ENCODE data around the gene UBE2E2.

Gene UBE2E2

GRCh38 chr3:23623844-23624243 is 420.7 kb downstream of the UBE2E2 start:
- no peak for TF ChIP-seq EZH2 (IDR thresholded peaks at IDR 0.05; ENCODE audit: borderline replicate concordance, low read length)
- no peak for TF ChIP-seq CTCF (IDR thresholded peaks at IDR 0.05; ENCODE audit: low read length)
- Histone ChIP-seq H3K27ac (ENCODE audit: low read depth, low read length, poor library complexity, severe bottlenecking) (no peak overlapping the region), H3F3A (ENCODE audit: insufficient read depth, low read length) (no peaks in the 10 kb centered on the region), H3K36me3 (ENCODE audit: insufficient read depth, low read length) (no peaks in the 10 kb centered on the region), H3K9me3 (ENCODE audit: low read length) (no peaks in the 10 kb centered on the region), H3K9ac (ENCODE audit: low read length) (no peak overlapping the region), H4K20me1 (ENCODE audit: insufficient read depth, low read length) (no peaks in the 10 kb centered on the region), H2AFZ (ENCODE audit: low read length) (no peak overlapping the region), H3K4me1 (ENCODE audit: insufficient read depth, low read length, severe bottlenecking) (peaks cover 4% of the 10 kb centered on the region), H3K4me3 (ENCODE audit: low read depth, low read length, poor library complexity, severe bottlenecking) (no peak overlapping the region), H3K9me2 (ENCODE audit: low read depth, low read length) (no peaks in the 10 kb centered on the region), H3K79me2 (ENCODE audit: insufficient read depth, low read length) (no peaks in the 10 kb centered on the region), H3K27me3 (ENCODE audit: insufficient read depth, low read length) (no peaks in the 10 kb centered on the region), H3K4me2 (ENCODE audit: low read length) (no peak overlapping the region)

- Histone ChIP-seq H3K79me2 (ENCODE audit: insufficient read depth, low read length) (no peaks in the 10 kb centered on the region), H3K36me3 (ENCODE audit: insufficient read depth, low read length) (no peaks in the 10 kb centered on the region), H3K9ac (ENCODE audit: low read length) (no peak overlapping the region), H3F3A (ENCODE audit: insufficient read depth, low read length) (no peaks in the 10 kb centered on the region), H3K9me2 (ENCODE audit: low read depth, low read length) (no peaks in the 10 kb centered on the region), H3K27me3 (ENCODE audit: insufficient read depth, low read length) (no peaks in the 10 kb centered on the region), H3K9me3 (ENCODE audit: low read length) (no peaks in the 10 kb centered on the region), H2AFZ (ENCODE audit: low read length) (no peak overlapping the region), H3K4me2 (ENCODE audit: low read length) (no peak overlapping the region), H4K20me1 (ENCODE audit: insufficient read depth, low read length) (no peaks in the 10 kb centered on the region), H3K4me3 (ENCODE audit: low read depth, low read length, poor library complexity, severe bottlenecking) (no peak overlapping the region), H3K4me1 (ENCODE audit: insufficient read depth, low read length, severe bottlenecking) (peaks cover 4% of the 10 kb centered on the region), H3K27ac (ENCODE audit: low read depth, low read length, poor library complexity, severe bottlenecking) (no peak overlapping the region)
- TF ChIP-seq CTCF (IDR thresholded peaks at IDR 0.05; ENCODE audit: low read length) (no peak), EZH2 (IDR thresholded peaks at IDR 0.05; ENCODE audit: borderline replicate concordance, low read length) (no peak)
These were observed 421.2 kb downstream of the UBE2E2 start for GRCh38 chr3:23624305-23624704.

- Histone ChIP-seq H3F3A (ENCODE audit: insufficient read depth, low read length) (no peaks in the 10 kb centered on the region), H3K9me3 (ENCODE audit: low read length) (no peaks in the 10 kb centered on the region), H3K27ac (ENCODE audit: low read depth, low read length, poor library complexity, severe bottlenecking) (no peak overlapping the region), H3K4me2 (ENCODE audit: low read length) (no peak overlapping the region), H3K4me3 (ENCODE audit: low read depth, low read length, poor library complexity, severe bottlenecking) (no peak overlapping the region), H3K9ac (ENCODE audit: low read length) (no peak overlapping the region), H4K20me1 (ENCODE audit: insufficient read depth, low read length) (no peaks in the 10 kb centered on the region), H2AFZ (ENCODE audit: low read length) (no peak overlapping the region), H3K36me3 (ENCODE audit: insufficient read depth, low read length) (no peaks in the 10 kb centered on the region), H3K9me2 (ENCODE audit: low read depth, low read length) (no peaks in the 10 kb centered on the region), H3K4me1 (ENCODE audit: insufficient read depth, low read length, severe bottlenecking) (no peaks in the 10 kb centered on the region), H3K79me2 (ENCODE audit: insufficient read depth, low read length) (no peaks in the 10 kb centered on the region), H3K27me3 (ENCODE audit: insufficient read depth, low read length) (no peaks in the 10 kb centered on the region)
- TF ChIP-seq CTCF (IDR thresholded peaks at IDR 0.05; ENCODE audit: low read length): no peak
- TF ChIP-seq EZH2 (IDR thresholded peaks at IDR 0.05; ENCODE audit: borderline replicate concordance, low read length): no peak
These were observed 423.3 kb downstream of the UBE2E2 start for GRCh38 chr3:23626442-23626841.
